GM18861 (cell line): ENCODE measurements around the gene NDC1.
"Not testable (repeated sequence)": the region's sequence is repeated elsewhere in the genome, so short reads cannot be mapped to it uniquely, and the experiment has no call there.

Experiments
- ATAC-seq: cut with Tn5 transposase; IDR thresholded peaks from one replicate; pipeline ENCODE4 v1.9.1; 2021; ENCODE audit not compliant: unreplicated experiment

NDC1 gene

DNA sequence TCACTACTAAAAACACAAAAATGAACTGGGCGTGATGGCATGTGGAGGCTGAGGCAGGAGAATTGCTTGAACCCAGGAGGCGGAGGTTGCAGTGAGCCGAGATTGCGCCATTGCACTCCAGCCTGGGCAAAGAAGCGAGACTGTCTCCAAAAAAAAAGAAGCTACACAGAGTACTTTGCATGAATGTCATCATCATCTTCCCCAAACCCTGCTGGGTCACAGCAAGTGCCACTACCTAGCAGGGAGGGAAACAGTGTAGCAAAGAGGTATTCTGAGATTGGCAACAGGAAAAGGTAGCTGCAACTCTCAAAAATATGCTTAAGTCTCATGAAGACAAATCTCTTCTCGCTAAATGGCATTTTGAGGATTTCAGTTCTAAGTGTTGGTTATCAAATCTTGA, 12.8 kb downstream of the NDC1 start:
- no peak for ATAC-seq

DNA sequence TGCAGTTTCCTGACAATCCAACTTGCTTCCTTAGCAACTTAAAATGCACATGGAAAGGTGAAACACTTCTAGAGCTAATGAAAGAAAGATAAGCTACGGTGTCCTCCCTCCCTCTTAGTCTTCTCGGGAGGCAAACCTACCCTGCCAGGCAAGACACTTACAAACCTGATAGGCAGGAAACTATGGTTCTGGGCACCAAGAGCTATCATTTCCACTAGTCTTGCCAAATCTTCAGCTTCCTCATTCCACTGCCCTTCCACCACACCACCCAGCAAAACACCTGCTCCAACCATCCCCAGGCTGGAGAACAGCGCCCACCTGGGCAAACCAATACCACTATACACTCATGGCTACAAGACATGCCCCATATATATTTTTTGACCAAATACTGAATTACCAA, 15.2 kb downstream of the NDC1 start:
- ATAC-seq = no peak

DNA sequence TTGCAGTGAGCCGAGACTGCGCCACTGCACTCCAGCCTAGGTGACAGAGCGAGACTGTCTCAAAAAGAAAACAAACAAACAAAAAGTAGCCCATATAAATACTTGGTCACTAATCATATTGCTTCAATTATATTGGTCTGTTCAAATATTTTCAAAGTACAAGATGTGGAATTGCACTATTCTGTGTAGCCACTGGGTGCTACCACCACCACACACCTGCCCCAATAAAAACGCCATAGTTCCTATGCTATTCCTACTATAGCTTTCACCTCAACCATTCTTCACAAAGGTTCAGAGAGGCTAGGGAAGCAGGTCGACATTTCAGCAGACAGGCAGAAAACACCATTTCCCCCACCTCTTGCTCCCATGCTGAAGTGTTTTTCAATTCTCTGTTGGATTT, 16.7 kb downstream of the NDC1 start:
- ATAC-seq = no peak

DNA sequence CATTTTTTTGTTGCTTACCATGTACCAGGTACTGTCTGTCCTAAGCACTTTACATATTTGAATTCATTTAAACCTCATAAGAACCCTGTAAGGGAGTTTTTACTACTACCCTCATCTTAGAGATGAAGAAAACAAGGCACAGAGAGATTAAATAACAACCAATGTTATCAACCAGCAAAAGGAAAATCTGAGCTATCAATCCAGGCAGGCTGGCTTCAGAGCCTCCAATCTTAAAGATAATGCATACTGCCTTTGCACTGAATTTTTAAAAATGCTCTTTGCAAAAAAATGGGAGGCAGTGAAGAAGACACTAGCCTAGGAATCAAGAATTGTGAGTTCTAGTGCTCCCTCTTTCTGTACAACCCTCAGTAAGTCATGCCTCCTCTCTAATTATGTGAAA, 18.7 kb downstream of the NDC1 start:
- no peak for ATAC-seq

DNA sequence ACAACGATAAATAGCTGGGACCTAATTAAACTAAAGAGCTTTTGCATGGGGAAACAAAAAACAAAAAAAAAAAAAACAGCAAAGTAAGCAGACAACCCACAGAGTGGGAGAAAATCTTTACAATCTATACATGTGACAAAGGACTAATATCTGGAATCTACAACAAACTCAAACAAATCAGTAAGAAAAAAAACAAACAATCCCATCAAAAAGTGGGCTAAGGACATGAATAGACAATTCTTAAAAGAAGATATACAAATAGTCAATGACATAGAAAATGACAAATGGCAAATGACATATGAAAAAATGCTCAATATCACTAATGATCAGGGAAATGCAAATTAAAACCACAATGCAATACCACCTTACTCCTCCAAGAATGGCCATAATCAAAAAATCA, 21.5 kb downstream of the NDC1 start:
- not testable (repeated sequence) for ATAC-seq

DNA sequence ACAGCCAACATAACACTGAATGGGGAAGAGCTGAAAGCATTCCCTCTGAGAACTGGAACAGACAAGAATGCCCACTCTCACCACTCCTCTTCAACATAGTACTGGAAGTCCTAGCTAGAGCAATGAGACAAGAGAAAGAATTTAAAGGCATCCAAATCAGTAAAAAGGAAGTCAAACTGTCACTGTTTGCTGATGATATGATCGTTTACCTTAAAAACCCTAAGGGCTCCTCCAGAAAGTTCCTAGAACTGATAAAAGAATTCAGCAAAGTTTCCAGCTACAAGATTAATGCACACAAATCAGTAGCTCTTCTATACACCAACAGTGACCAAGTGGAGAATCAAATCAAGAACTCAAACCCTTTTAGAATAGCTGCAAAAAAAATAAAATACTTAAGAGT, 22.6 kb downstream of the NDC1 start:
- ATAC-seq = not testable (repeated sequence)

DNA sequence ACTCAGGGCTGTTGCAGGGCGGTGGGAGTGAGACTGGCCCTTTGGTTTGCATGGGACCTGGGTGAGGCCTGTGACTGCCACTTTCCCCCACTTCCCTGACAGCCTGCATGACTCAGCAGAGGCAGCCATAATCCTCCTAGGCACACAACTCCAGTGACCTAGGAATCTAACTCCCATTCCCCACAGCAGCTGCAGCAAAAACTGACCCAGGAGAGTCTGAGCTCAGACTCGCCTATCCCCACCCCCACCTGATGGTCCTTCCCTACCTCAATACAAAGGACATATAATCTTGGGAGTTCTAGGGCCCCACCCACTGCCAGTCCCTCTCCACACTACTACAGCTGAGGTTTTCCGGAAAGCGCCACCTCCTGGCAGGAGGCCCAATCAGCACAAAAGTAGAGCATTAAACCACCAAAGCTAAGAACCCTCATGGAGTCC, 26.7 kb downstream of the NDC1 start:
- ATAC-seq = no peak

DNA sequence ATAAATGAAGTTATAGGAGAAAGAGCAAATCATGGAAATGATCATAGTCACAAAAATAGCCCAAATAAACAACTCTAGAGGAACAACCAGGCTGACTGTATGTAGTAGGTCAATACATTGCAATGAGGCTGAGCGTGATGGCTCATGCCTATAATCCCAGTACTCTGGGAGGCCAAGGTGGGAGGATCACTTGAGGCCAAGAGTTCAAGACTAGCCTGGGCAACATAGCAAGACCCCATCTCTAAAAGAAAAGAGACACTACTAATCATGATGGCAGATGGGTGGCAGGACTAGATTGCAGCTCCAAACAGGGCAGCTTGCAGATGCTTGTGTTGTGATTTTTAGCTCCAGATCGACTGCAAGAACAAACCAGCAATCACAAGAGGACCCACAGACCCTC, 27.6 kb downstream of the NDC1 start:
- ATAC-seq = no peak

DNA sequence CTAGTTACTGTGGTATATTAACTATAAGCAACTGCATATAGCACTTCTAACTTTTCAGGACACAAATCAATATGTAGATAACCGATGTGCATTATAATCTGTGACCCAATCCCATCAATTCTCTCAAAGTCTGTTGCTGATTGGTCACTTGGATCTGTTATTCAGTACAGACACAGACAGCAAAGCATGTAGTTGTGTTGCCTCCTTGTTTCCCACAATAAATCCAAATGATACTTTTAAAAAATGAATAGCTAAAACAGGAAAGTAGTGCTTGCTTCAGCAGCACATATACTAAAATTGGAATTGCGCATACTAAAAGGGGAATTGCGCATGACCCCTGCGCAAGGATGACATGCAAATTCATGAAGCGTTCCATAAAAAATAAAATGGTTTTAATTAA, 28.1 kb downstream of the NDC1 start:
- no peak for ATAC-seq

DNA sequence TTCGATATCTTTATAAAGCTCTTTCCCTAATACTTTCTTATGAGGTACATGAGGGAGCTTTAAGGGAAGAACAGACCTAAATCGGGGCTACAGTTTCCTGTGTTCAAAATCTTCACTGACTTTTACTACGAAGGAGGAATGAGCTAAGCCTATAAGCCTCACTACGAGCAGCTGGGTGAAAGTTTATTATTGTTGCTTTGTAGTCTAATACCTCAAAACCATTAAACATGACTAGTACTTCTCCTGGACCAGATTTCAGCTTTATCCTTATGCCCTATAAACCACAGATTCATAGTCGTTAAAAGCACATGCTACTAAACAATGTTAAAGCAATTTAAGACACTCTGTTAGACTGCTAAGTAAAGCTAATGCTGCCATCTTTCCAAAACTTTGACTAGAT, 30.2 kb downstream of the NDC1 start:
- no peak for ATAC-seq

DNA sequence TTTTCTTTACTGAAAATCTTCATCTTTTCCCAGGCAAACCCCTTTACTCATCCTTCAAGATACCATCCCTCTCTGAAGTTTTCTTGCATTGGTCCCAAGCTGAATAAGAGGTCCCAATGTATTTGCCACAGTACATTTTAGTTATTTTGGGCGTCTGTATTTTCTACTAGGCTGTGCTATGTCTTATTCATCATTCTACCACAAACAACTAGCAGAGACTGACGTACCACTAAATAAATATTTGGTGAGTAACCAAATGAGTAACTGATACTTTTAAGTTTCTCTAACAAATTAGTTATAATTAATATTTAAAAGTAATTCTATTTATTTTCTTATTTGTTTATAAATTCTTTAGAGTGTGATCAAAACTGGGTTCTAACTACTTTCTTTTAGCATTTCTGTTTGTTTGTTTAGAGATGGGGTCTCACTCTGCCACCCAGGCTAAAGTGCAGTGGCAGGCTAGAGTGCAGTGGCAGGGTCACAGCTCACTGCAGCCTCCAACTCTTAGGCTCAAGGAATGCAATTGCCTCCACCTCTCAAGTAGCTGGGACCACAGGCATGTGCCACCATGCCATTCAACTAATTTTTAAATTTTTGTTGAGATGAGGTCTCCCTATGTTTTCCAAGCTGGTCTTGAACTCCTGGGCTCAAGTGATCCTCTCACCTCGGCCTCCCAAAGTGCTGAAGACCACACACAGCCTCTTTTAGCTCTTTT, 33.1 kb downstream of the NDC1 start:
- ATAC-seq = no peak

DNA sequence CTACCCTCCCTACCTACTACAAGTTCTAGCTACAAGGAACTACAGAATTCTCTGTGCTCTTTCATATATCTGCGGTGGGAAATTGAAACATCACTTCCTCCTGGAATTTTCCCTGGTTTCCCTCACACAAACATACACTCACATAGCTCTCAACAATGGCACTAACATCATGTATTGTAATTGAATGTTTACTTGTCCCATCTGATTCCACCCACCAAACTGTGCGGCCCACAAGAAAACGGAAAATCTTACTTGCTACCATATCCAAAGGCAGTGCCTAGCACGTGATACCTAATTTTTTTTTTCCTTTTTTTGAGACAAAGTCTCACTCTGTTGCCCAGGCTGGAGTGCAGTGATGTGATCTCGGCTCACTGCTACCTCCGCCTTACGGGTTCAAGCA, 33.9 kb downstream of the NDC1 start:
- no peak for ATAC-seq

DNA sequence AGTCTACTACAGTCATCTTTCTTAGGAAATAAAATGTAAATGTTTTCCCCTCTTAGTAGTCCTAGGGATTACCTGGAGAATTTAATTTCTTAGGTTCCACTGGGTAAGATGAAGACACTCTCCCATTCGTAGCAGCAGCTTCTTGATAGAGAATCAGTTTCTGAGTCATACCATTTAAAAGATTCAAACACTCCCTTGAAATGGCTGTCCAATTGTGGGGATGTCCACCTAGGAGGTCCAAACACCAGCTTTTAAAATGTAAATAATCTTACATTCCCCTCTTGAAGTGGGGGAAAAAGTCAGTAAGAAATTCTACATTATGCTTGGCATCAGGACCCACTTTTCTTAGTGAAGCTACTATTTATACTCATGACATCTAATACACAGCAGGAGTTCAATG, 37.5 kb downstream of the NDC1 start:
- no peak for ATAC-seq

DNA sequence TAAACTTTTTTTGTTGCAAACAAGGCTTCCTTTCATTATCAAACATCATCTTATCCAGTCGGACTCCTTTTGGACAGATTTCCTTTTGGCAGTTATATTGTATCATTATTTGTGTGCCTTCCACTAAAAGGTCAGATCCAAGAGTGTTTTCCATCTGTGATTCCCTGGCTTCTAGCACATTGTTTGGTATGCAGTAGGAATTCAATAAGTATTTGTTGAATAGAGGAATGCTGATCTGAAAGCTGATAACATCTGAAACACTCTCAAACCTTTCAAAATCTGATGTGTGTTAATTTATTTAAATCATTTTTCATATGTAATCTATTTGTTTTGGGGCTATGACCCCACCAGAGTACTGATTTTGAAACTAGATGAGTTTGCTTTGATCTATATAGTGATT, 39.0 kb downstream of the NDC1 start:
- ATAC-seq = no peak

DNA sequence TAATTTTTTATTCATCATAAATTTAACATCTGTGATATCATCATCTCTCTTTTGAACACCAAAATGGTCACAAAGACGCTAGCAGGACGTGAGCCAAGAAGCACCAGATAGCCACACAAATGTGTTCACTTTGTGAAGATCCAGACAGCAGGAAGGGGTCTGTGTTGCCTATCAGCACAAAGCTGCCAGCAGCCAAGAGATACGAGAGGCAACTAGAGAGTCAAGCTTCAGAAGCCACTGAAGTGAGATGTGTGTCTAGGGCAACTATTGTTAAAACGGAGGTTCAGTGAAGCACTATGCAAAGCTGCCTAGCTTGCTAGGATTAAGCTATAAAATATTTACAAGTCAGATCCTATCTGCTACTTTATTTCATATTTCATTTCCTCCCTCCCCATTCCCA, 45.3 kb downstream of the NDC1 start:
- ATAC-seq = no peak

DNA sequence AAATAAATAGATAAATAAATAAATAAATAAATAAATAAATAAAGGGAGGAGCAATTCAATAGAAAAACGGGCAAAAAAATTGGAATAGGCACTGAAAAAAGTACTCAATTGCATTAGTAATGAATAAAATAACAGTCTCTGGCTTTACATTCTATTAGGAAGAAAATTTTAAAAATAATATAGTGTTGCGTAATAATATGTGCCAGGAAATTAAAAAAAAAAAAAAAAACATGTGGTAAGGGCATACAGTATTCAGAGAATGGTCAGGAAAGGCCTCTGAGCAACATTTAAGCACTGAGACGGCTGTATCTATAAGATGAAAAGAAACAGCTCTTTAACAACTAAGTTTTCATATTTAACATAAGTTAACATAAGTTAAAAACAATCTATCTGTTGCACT, 50.4 kb downstream of the NDC1 start:
- ATAC-seq = no peak

DNA sequence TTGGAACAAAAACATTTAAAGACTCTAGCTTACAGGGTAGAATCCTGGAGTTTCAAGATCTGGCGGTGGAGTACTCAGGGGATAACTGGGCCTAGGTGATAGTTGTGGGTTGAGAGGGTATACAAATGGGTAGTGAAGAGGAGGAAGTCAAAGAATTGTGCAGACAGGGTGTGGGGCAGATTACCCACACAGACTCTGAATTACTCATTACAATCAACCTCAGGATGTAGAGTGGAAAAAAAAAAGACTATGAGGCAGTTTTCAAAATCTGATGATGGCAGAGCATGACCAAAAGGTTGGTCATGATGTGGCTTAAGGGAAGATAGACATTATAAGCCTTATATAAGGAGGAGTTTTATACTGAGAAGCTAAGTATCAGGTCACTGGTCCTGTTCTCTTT, 55.0 kb downstream of the NDC1 start:
- ATAC-seq = no peak

DNA sequence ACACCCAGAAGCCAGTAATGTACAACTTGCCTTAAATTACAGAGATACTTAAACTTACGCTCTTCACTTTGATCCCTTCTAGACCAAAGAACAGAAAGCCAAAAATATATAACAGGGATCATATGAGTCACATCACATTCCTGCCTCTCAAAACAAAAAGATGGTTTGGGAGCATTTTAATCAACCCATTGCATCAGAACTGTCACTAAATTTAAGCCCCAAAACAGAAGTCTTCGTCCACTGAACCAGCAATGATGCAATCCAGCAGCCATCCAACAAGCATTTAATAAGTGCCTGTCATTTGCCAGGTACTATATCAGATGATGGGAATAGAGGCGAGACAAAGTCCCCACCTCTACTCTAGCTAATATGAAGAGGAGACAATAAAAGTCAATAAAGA, 56.4 kb downstream of the NDC1 start:
- no peak for ATAC-seq

DNA sequence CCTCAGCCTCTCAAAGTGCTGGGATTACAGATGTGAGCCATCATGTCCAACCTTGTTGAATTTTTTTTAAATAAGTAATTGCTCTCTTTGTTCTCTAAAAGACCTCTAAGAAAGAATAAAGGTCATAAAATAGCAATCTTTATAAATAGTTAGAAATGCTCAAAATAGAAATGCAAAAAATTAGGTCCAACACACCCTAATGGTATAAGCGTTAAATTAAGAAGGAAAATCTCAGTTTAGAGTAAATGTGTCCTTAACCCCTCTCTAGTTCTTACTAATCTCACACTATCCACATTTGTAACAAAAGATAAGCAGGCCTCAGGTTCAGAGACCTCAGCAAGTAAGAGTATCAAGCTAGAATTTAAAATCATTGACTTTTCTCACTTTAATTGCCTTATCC, 60.8 kb downstream of the NDC1 start:
- no peak for ATAC-seq

DNA sequence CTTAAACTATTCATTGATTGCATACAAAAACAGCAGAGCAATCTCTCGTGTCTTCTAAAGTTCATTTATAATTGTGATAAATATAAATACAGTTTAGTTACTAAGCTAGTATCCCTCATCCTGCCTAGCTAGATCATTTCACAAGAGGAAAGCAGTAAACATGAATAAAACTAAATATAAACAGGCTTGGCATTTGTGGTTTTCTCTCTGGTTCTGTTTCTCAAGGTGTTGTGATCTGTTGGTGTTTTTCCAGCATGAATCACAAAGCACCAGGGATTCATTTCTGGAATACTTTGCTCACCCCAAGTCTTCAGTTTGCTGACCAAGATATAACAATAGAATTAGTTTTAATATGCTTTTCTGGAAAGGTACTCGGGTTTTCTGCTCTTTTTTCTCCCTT, 66.4 kb downstream of the NDC1 start:
- no peak for ATAC-seq

DNA sequence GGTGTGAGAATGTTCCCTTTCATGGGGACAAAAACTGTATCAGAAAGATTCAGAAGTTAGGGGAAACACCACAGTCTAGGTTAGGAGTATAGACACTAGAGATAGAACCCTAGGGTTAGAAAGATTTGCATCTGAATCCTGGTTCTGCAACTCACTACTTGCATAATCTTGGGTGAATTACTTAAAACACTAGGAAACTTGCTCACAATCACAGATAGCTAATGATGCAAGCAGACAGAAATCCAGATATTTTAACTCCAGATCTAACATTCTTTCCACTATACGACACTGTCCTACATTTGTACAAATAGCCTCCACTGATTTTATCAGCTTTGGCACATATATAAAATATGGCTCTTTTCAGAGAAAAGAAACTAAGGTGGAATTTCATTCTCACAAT, 68.3 kb downstream of the NDC1 start:
- ATAC-seq = no peak

DNA sequence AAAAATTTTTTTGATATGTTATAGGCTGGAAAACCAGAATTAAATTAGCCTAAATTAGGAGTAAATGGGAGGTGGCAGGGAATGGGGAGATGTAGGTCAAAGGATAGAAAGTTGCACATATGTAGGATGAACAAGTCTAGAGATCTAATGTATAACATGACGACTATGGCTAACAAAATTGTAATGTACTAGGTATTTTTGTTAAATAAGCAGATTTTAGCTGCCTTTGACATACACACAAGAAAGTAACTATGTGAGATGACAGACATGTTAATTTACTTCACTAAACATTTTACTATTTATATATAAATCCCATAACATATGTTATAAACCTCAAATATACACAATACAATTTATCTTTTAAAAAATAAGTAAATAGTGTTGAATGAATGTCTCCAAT, 68.9 kb downstream of the NDC1 start:
- no peak for ATAC-seq

DNA sequence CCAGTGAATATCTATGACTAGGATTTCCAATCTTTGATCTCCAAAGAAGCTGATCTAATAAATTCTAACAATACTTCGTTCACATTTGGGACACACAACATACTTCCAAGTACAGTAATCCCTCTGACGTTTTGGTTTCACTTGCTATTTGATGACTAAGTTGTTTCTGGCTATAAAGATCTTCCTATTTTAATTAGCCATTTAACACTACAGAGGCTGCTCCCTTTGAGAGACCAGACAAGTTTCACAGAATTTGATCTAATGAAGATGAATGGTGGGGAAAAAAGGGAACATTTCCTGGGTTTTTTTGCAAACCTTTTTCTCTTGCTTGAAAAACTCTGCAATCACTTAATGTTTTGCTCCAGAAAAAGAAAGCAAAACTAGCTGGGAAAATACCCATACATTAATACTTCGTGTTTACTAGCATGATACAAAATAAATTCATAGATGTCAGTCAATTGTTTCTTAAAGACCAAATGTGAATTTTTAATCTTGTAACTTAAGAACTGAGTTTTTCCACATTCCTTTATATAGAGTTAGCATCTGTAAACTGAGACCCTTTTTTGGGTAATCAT, 71.2 kb downstream of the NDC1 start:
- no peak for ATAC-seq
